CD4-positive, CD25-positive, alpha-beta regulatory T cell (primary cell): ENCODE measurements around the gene ADAT3. TPM values are rescaled to one million over a fixed set of nuclear protein-coding genes. Genes with fewer than 3 reads are reported as not detected.

Experiments
- ATAC-seq, 2 donors: fragments of 150-1000 bp; cut with Tn5 transposase; one replicate each; pipeline ENCODE4 v1.10.0; 2021; ENCODE audit warnings: low read depth in 2 of 2, moderate number of reproducible peaks in 2 of 2, moderate library complexity in 1 of 2
- DNase-seq, 3 donors: peaks; one replicate each; pipeline versions ENCODE4 v3.0.0 to v3.0.0-alpha.2; 2012 to 2022; ENCODE audit warnings: mixed read lengths in 1 of 3
- H3K27ac ChIP-seq: one replicate; pipeline ENCODE4 v1.7.0; 2013; ENCODE audit warnings: mild to moderate bottlenecking, low read length; ENCODE audit not compliant: insufficient read depth, poor library complexity, severe bottlenecking
- H3K27me3 ChIP-seq: one replicate; pipeline ENCODE4 v1.7.0; 2013; ENCODE audit warnings: low read length; ENCODE audit not compliant: control insufficient read depth, insufficient read depth
- H3K36me3 ChIP-seq: one replicate; pipeline ENCODE4 v1.7.0; 2013; ENCODE audit warnings: mild to moderate bottlenecking, low read length, moderate library complexity; ENCODE audit not compliant: control insufficient read depth, insufficient read depth
- H3K4me1 ChIP-seq: 2 replicates; pipeline ENCODE4 v1.7.0; 2013; ENCODE audit warnings: mild to moderate bottlenecking, low read length; ENCODE audit not compliant: insufficient read depth, control insufficient read depth, poor library complexity, severe bottlenecking
- H3K4me3 ChIP-seq: one replicate; pipeline ENCODE4 v1.7.0; 2013; ENCODE audit warnings: low read depth, mild to moderate bottlenecking, low read length, moderate library complexity
- H3K9me3 ChIP-seq, 2 experiments: 1 replicate in 1 of 2; 2 replicates in 1 of 2; pipeline ENCODE4 v1.7.0; 2013; ENCODE audit warnings: low read length in 2 of 2, mild to moderate bottlenecking in 1 of 2, moderate library complexity in 1 of 2; ENCODE audit not compliant: control insufficient read depth in 2 of 2
- H3K27ac Mint-ChIP-seq, 3 donors: one replicate each; pipeline ENCODE4 v1.8.0; 2020 to 2022; ENCODE audit warnings: mild to moderate bottlenecking in 3 of 3, mixed read lengths in 3 of 3, moderate library complexity in 2 of 3
- H3K27me3 Mint-ChIP-seq: one replicate; pipeline ENCODE4 v1.8.0; 2022; ENCODE audit warnings: mild to moderate bottlenecking, mixed read lengths
- H3K36me3 Mint-ChIP-seq: one replicate; pipeline ENCODE4 v1.8.0; 2020; ENCODE audit warnings: mixed read lengths
- H3K4me1 Mint-ChIP-seq, 4 donors: one replicate each; pipeline ENCODE4 v1.8.0; 2020 to 2022; ENCODE audit warnings: mixed read lengths in 4 of 4, mild to moderate bottlenecking in 1 of 4
- H3K4me3 Mint-ChIP-seq, 4 donors: one replicate each; pipeline ENCODE4 v1.8.0; 2020 to 2022; ENCODE audit warnings: mild to moderate bottlenecking in 4 of 4, mixed read lengths in 4 of 4, moderate library complexity in 3 of 4
- H3K9me3 Mint-ChIP-seq, 7 donors: one replicate each; pipeline ENCODE4 v1.8.0; 2020 to 2022; ENCODE audit warnings: mixed read lengths in 7 of 7, mild to moderate bottlenecking in 3 of 7, moderate library complexity in 2 of 7
- polyA plus RNA-seq, 4 donors: library from polyadenylated mRNA; unstranded; fragments of 300-500 nt; fragmentation: Illumina TruSeq; gene quantifications; one replicate each; pipeline ENCODE4 v1.2.3, GENCODE V29; 2021
- total RNA-seq: library from RNA; stranded (reverse); gene quantifications from one replicate; pipeline ENCODE4 v1.2.3, GENCODE V29; 2022

ADAT3 gene
- total and polyA plus RNA-seq, 5 donors from 2014 or later, result 4.4 to 8.8 (median 6.3) TPM

- DNase-seq (no peak), ATAC-seq (peak; percentile 60 to 61)
- Histone ChIP-seq H3K27ac (peak within 1 kb of the TSS; percentile 96), H3K36me3 (no peaks in the 10 kb centered on the region), H3K4me1 (peaks cover 33% of the 10 kb centered on the region), H3K27me3 (no peaks in the 10 kb centered on the region), H3K9me3 (no peaks in the 10 kb centered on the region), H3K4me3 (peak within 1 kb of the TSS; percentile 76)
- H3K4me1 Mint-ChIP-seq, result peaks cover 6 to 31% (median 17%) of the 10 kb centered on the region in 4 donors
- H3K9me3 Mint-ChIP-seq, result no peaks in the 10 kb centered on the region
- H3K4me3 Mint-ChIP-seq, result peak within 1 kb of the TSS; percentile 92 to 97 (median 96)
- H3K27ac Mint-ChIP-seq, result peak within 1 kb of the TSS; percentile 95 to 99 (median 98)
- H3K36me3 Mint-ChIP-seq, result no peaks in the 10 kb centered on the region
- H3K27me3 Mint-ChIP-seq, result peaks cover 12% of the 10 kb centered on the region
These were observed 36.2 kb downstream of the ADAT3 start, which contains the start of gene CSNK1G2 for GRCh38 chr19:1941146-1942077. Gene CSNK1G2, plus strand, starts transcription at chr19:1941172. Its CDS starts 28,601 bp downstream, at chr19:1969773.

- Histone ChIP-seq H3K36me3 (peaks cover 3% of the 10 kb centered on the region), H3K4me3 (peak overlapping the region; percentile 76), H3K27ac (peak overlapping the region; percentile 90), H3K9me3 (no peaks in the 10 kb centered on the region), H3K27me3 (no peaks in the 10 kb centered on the region), H3K4me1 (peaks cover 33% of the 10 kb centered on the region)
- H3K27ac Mint-ChIP-seq, result peak overlapping the region; percentile 95 to 98 (median 95)
- peak overlapping the region; percentile 89 to 97 (median 94) for H3K4me3 Mint-ChIP-seq
- H3K4me1 Mint-ChIP-seq, result peaks cover 6 to 34% (median 16%) of the 10 kb centered on the region in 4 donors
- H3K27me3 Mint-ChIP-seq, result peaks cover 12% of the 10 kb centered on the region
- ATAC-seq (peak; percentile 30 to 35), DNase-seq (peak; percentile 59 to 76 (median 69))
- H3K36me3 Mint-ChIP-seq, result no peaks in the 10 kb centered on the region
- H3K9me3 Mint-ChIP-seq, result no peaks in the 10 kb centered on the region
These were observed 37.1 kb downstream of the ADAT3 start for GRCh38 chr19:1942078-1942933.

- peak overlapping the region; percentile 68 for H3K4me3 ChIP-seq
- H3K27ac Mint-ChIP-seq, result peak overlapping the region; percentile 95 to 98 (median 95)
- H3K27me3 Mint-ChIP-seq, result peaks cover 12% of the 10 kb centered on the region
- DNase-seq (no peak), ATAC-seq (no peak)
- peaks cover 6 to 34% (median 16%) of the 10 kb centered on the region in 4 donors for H3K4me1 Mint-ChIP-seq
- H3K27me3 ChIP-seq, result no peaks in the 10 kb centered on the region
- H3K4me3 Mint-ChIP-seq, result peak overlapping the region; percentile 89 to 97 (median 94)
- peak overlapping the region; percentile 90 for H3K27ac ChIP-seq
- H3K4me1 ChIP-seq, result peaks cover 33% of the 10 kb centered on the region
- H3K9me3 Mint-ChIP-seq, result no peaks in the 10 kb centered on the region
- H3K36me3 ChIP-seq, result peaks cover 3% of the 10 kb centered on the region
- no peaks in the 10 kb centered on the region for H3K36me3 Mint-ChIP-seq
- H3K9me3 ChIP-seq, result no peaks in the 10 kb centered on the region
These were observed 37.8 kb downstream of the ADAT3 start for GRCh38 chr19:1942934-1943555.

- Histone ChIP-seq H3K27ac (peak overlapping the region; percentile 90), H3K4me1 (peaks cover 33% of the 10 kb centered on the region), H3K9me3 (no peaks in the 10 kb centered on the region), H3K4me3 (no peak overlapping the region), H3K27me3 (no peaks in the 10 kb centered on the region), H3K36me3 (peaks cover 3% of the 10 kb centered on the region)
- DNase-seq (no peak), ATAC-seq (no peak)
- peaks cover 6 to 37% (median 17%) of the 10 kb centered on the region in 4 donors for H3K4me1 Mint-ChIP-seq
- H3K4me3 Mint-ChIP-seq, result peak overlapping the region; percentile 89 to 97 (median 94)
- peaks cover 12% of the 10 kb centered on the region for H3K27me3 Mint-ChIP-seq
- H3K27ac Mint-ChIP-seq, result peak overlapping the region in 2 of 3 donors; percentile 95 to 98
- no peaks in the 10 kb centered on the region for H3K9me3 Mint-ChIP-seq
- H3K36me3 Mint-ChIP-seq, result no peaks in the 10 kb centered on the region
These were observed 38.5 kb downstream of the ADAT3 start for GRCh38 chr19:1943661-1944087.

GRCh38 chr19:1944088-1944915, 39.1 kb downstream of the ADAT3 start:
- Mint-ChIP-seq H3K4me1 (peaks cover 6 to 43% (median 21%) of the 10 kb centered on the region in 4 donors), H3K27ac (peak overlapping the region in 1 of 3 donors; percentile 83)
- no peak for DNase-seq

GRCh38 chr19:1944916-1945561, 39.8 kb downstream of the ADAT3 start:
- Histone ChIP-seq H3K9me3 (no peaks in the 10 kb centered on the region), H3K36me3 (peaks cover 5% of the 10 kb centered on the region), H3K4me3 (no peak overlapping the region), H3K4me1 (peaks cover 30% of the 10 kb centered on the region), H3K27ac (no peak overlapping the region), H3K27me3 (no peaks in the 10 kb centered on the region)
- no peaks in the 10 kb centered on the region for H3K9me3 Mint-ChIP-seq
- no peak for ATAC-seq
- peaks cover 2 to 40% (median 18%) of the 10 kb centered on the region in 4 donors for H3K4me1 Mint-ChIP-seq
- no peaks in the 10 kb centered on the region for H3K36me3 Mint-ChIP-seq
- no peak overlapping the region for H3K27ac Mint-ChIP-seq
- no peak for DNase-seq
- peaks cover 10% of the 10 kb centered on the region for H3K27me3 Mint-ChIP-seq
- H3K4me3 Mint-ChIP-seq, result peak overlapping the region in 1 of 4 donors; percentile 29

More at GRCh38 chr19:1944088-1944915, 39.1 kb downstream of the ADAT3 start:
- Histone ChIP-seq H3K4me3 (no peak overlapping the region), H3K27ac (peak overlapping the region; percentile 90), H3K9me3 (no peaks in the 10 kb centered on the region), H3K36me3 (peaks cover 3% of the 10 kb centered on the region), H3K4me1 (peaks cover 33% of the 10 kb centered on the region), H3K27me3 (no peaks in the 10 kb centered on the region)
- Mint-ChIP-seq H3K4me3 (peak overlapping the region in 3 of 4 donors; percentile 21 to 67 (median 35)), H3K36me3 (no peaks in the 10 kb centered on the region), H3K9me3 (no peaks in the 10 kb centered on the region), H3K27me3 (peaks cover 12% of the 10 kb centered on the region)
- ATAC-seq, result no peak
